Heart left ventricle (tissue), 16 donors: ENCODE results near the gene ATP6V1A. TPM values are rescaled to one million over a fixed set of nuclear protein-coding genes. Genes with fewer than 3 reads are reported as not detected.

Experiments used
- ATAC-seq, 4 donors: fragments of 200-7000 bp; cut with Tn5 transposase; one replicate each; pipeline ENCODE4 v1.9.1; 2020 to 2022; ENCODE audit warnings: moderate library complexity in 4 of 4, mild to moderate bottlenecking in 3 of 4, moderate number of reproducible peaks in 1 of 4
- DNase-seq, 5 donors: peaks; one replicate each; pipeline ENCODE4 v3.0.0-alpha.2; 2020
- H3K27ac ChIP-seq, 12 donors: fragments of 200-600 bp; sonication (generic) in 4 of 12; one replicate each; pipeline versions ENCODE4 v1.5.0 to v1.8.0; 2016 to 2022; ENCODE audit warnings: mild to moderate bottlenecking in 2 of 12
- H3K27me3 ChIP-seq, 9 donors: fragments of 200-600 bp; sonication (generic) in 2 of 9; one replicate each; pipeline versions ENCODE4 v1.5.1 to v1.8.0; 2016 to 2022; ENCODE audit warnings: mild to moderate bottlenecking in 3 of 9
- H3K36me3 ChIP-seq, 9 donors: fragments of 200-600 bp; sonication (generic) in 2 of 9; one replicate each; pipeline versions ENCODE4 v1.5.0 to v1.8.0; 2018 to 2022; ENCODE audit warnings: mild to moderate bottlenecking in 2 of 9
- H3K4me1 ChIP-seq, 12 donors: fragments of 200-600 bp; sonication (generic) in 4 of 12; one replicate each; pipeline versions ENCODE4 v1.5.0 to v1.8.0; 2016 to 2022; ENCODE audit warnings: mild to moderate bottlenecking in 3 of 12
- H3K4me3 ChIP-seq, 12 donors: fragments of 200-600 bp; sonication (generic) in 4 of 12; one replicate each; pipeline versions ENCODE4 v1.5.0 to v1.8.0; 2017 to 2022; ENCODE audit warnings: mild to moderate bottlenecking in 9 of 12, moderate library complexity in 4 of 12
- H3K9me3 ChIP-seq, 12 donors: fragments of 200-600 bp; sonication (generic) in 4 of 12; one replicate each; pipeline versions ENCODE4 v1.5.0 to v1.8.0; 2016 to 2022; ENCODE audit warnings: mild to moderate bottlenecking in 1 of 12
- CTCF ChIP-seq, 12 donors: fragments of 200-600 bp; sonication (generic) in 4 of 12; IDR thresholded peaks; one replicate each; pipeline versions ENCODE4 v1.5.0 to v1.8.0; 2018 to 2022; ENCODE audit warnings: antibody characterized with exemption in 12 of 12, mild to moderate bottlenecking in 5 of 12
- POLR2A ChIP-seq, 2 donors: fragments of 450-650 bp; IDR thresholded peaks; one replicate each; pipeline ENCODE4 v1.6.1; 2017; ENCODE audit warnings: antibody characterized with exemption in 2 of 2, mild to moderate bottlenecking in 2 of 2, moderate library complexity in 2 of 2
- WGBS, 4 donors: extraction: QIAGEN DNeasy Blood & Tissue Kit in 2 of 4; methylation state at CpG; one replicate each; pipeline versions ENCODE4 v1.1.5 to v1.1.7; 2013 to 2018; 5-methylcytosine and 5-hydroxymethylcytosine counted together
- intact Hi-C, 10 donors: fragments of 100-400 bp; cut with DNase I; formaldehyde crosslinking; loops; one replicate each; pipeline versions ENCODE4 v1.11.1 to v1.14.2; 2022
- polyA plus RNA-seq, 2 donors: library from polyadenylated mRNA; stranded (reverse); fragments of 200-250 nt; gene quantifications; one replicate each; pipeline ENCODE4 v1.2.3, GENCODE V29; 2013
- total RNA-seq, 9 donors: library from RNA; depleted of rRNA in 2 of 9; stranded (reverse); fragments of >200 nt in 2 of 9; fragmentation: NEBNext Ultra II Directional in 3 of 9; extraction: Animal tissue kit (Norgen Biotek cat#: 25700) in 3 of 9; gene quantifications; one replicate each; pipeline versions ENCODE4 v1.1.0 to v1.2.4, GENCODE V29; 2016 to 2023
- donor health status: ischemic (EF 13 %, LVEDD 7.1; RV severe dilation, severe dysfunction).
- donor health status: healthy with polysubstance abuse.
- donor health status: DM: no; HTN: yes; CAD: no.
- donor health status: DM: no; HTN: no; CAD: no.
- donor health status: ischemic (EF 25% LVEDD 6.9; RV normal size, moderate dysfunction).
- donor health status: ischemic (EF 25% LVEDD 5.7; RV mildly dilated, moderate dysfunction).
- donor health status: healthy.
- donor health status: DM: yes; HTN: yes; CAD: no.
- donor health status: ischemic (EF 35%, LVEDD 5.7; RV mildly dilated, moderate dysfunction).
- donor health status: nonischemic (EF 11% LVEDD 7.7; RV severe dilation, severe dysfunction).
- donor health status: DM: yes; HTN: yes; CAD: no.
- donor health status: PGD.
- donor health status: ischemic (EF 29% LVEDD 5.4; RV normal size, mild dysfunction).
- donor health status: nonischemic (EF 23%, LVEDD 6.1; RV moderate dilation, normal function).

Gene ATP6V1A
- total and polyA plus RNA-seq, 11 donors = 5.9 to 66.8 (median 19.0) TPM

GRCh38 chr3:113717308-113717707, 29.5 kb upstream of the ATP6V1A start:
- peaks cover 0 to 8% (median 0%) of the 10 kb centered on the region in 12 donors for H3K4me1 ChIP-seq
- ATAC-seq (no peak), DNase-seq (no peak)
- intact Hi-C loops = no loop called here
- no peaks in the 10 kb centered on the region for H3K27me3 ChIP-seq
- H3K27ac ChIP-seq = no peak overlapping the region
- H3K9me3 ChIP-seq = no peaks in the 10 kb centered on the region
- peaks cover 0 to 44% (median 35%) of the 10 kb centered on the region in 9 donors for H3K36me3 ChIP-seq
- 95 to 99% (median 97%) methylated on average over 3 of the region's 3 CpGs for WGBS, 4 donors
- TF ChIP-seq CTCF (IDR thresholded peaks at IDR 0.05) (no peak), POLR2A (IDR thresholded peaks at IDR 0.05) (no peak)
- H3K4me3 ChIP-seq = no peak overlapping the region

- ATAC-seq (no peak), DNase-seq (no peak)
- H3K4me3 ChIP-seq = no peak overlapping the region
- intact Hi-C loops = no loop called here
- H3K36me3 ChIP-seq = peaks cover 0 to 49% (median 39%) of the 10 kb centered on the region in 9 donors
- 96 to 100% (median 99%) methylated on average over 3 of the region's 3 CpGs for WGBS, 4 donors
- H3K27ac ChIP-seq = no peak overlapping the region
- TF ChIP-seq CTCF (IDR thresholded peaks at IDR 0.05) (no peak), POLR2A (IDR thresholded peaks at IDR 0.05) (no peak)
- no peaks in the 10 kb centered on the region for H3K9me3 ChIP-seq
- H3K4me1 ChIP-seq = peaks cover 0 to 8% (median 0%) of the 10 kb centered on the region in 12 donors
- no peaks in the 10 kb centered on the region for H3K27me3 ChIP-seq
These were observed 29.0 kb upstream of the ATP6V1A start for GRCh38 chr3:113717818-113718217.

- peaks cover 0 to 8% (median 0%) of the 10 kb centered on the region in 12 donors for H3K4me1 ChIP-seq
- no peak overlapping the region for H3K27ac ChIP-seq
- DNase-seq (no peak), ATAC-seq (no peak)
- intact Hi-C loops = no loop called here
- TF ChIP-seq POLR2A (IDR thresholded peaks at IDR 0.05) (no peak), CTCF (IDR thresholded peaks at IDR 0.05) (no peak)
- H3K36me3 ChIP-seq = peaks cover 0 to 60% (median 44%) of the 10 kb centered on the region in 9 donors
- H3K4me3 ChIP-seq = no peak overlapping the region
- no peaks in the 10 kb centered on the region for H3K9me3 ChIP-seq
- WGBS, 4 donors = 85 to 97% (median 94%) methylated on average over 1 of the region's 1 CpG
- H3K27me3 ChIP-seq = no peaks in the 10 kb centered on the region
These were observed 27.5 kb upstream of the ATP6V1A start for GRCh38 chr3:113719294-113719693.

GRCh38 chr3:113719758-113720157, 27.1 kb upstream of the ATP6V1A start:
- ATAC-seq (no peak), DNase-seq (no peak)
- Histone ChIP-seq H3K27ac (no peak overlapping the region), H3K27me3 (no peaks in the 10 kb centered on the region), H3K4me3 (no peak overlapping the region), H3K9me3 (no peaks in the 10 kb centered on the region), H3K36me3 (peaks cover 0 to 60% (median 44%) of the 10 kb centered on the region in 9 donors), H3K4me1 (peaks cover 0 to 8% (median 0%) of the 10 kb centered on the region in 12 donors)
- intact Hi-C loops = no loop called here
- TF ChIP-seq CTCF (IDR thresholded peaks at IDR 0.05) (no peak), POLR2A (IDR thresholded peaks at IDR 0.05) (no peak)
- WGBS, 4 donors = 53 to 70% (median 60%) methylated on average over 2 of the region's 2 CpGs
